Activated CD4-positive, alpha-beta T cell treated with anti-CD3 and anti-CD28 coated beads, Interleukin-2, amount 50 U/mL, for 1 hour (primary cell): ENCODE results near the gene RIPK3.
A peak's percentile ranks its signal among the peaks of the same experiment; 100 is the strongest.
"Not testable (repeated sequence)": the region's sequence is repeated elsewhere in the genome, so short reads cannot be mapped to it uniquely, and the experiment has no call there.

Experiments used
- DNase-seq: peaks from one replicate; pipeline ENCODE4 v3.0.0-alpha.2; 2020

Gene RIPK3

GRCh38 chr14:24368562-24369252 lies 28.9 kb upstream of the RIPK3 start:
- no peak for DNase-seq

GRCh38 chr14:24368212-24368561 lies 28.4 kb upstream of the RIPK3 start:
- DNase-seq, result no peak

- DNase-seq, result no peak
Observed at GRCh38 chr14:24367514-24368211, 27.9 kb upstream of the RIPK3 start, which contains the start of gene NFATC4. Gene NFATC4, plus strand, starts transcription at chr14:24368184. Its CDS starts 157 bp downstream, at chr14:24368341.

GRCh38 chr14:24366721-24367513 lies 27.1 kb upstream of the RIPK3 start:
- no peak for DNase-seq

- no peak for DNase-seq
Observed at GRCh38 chr14:24366413-24366720, 26.6 kb upstream of the RIPK3 start.

GRCh38 chr14:24365600-24366412 lies 26.0 kb upstream of the RIPK3 start:
- DNase-seq, result peak; percentile 49

- DNase-seq, result no peak
Observed at GRCh38 chr14:24364841-24365240, 25.1 kb upstream of the RIPK3 start.

GRCh38 chr14:24363401-24363800 lies 23.6 kb upstream of the RIPK3 start:
- no peak for DNase-seq

GRCh38 chr14:24362241-24362960 lies 22.6 kb upstream of the RIPK3 start:
- DNase-seq, result no peak

- DNase-seq, result no peak
Observed at GRCh38 chr14:24361326-24361725, 21.5 kb upstream of the RIPK3 start.

- no peak for DNase-seq
Observed at GRCh38 chr14:24360281-24360680, 20.5 kb upstream of the RIPK3 start.

GRCh38 chr14:24356208-24356607 lies 16.4 kb upstream of the RIPK3 start:
- DNase-seq, result no peak

- DNase-seq, result no peak
Observed at GRCh38 chr14:24355009-24355408, 15.2 kb upstream of the RIPK3 start.

GRCh38 chr14:24354482-24354825 lies 14.7 kb upstream of the RIPK3 start:
- not testable (repeated sequence) for DNase-seq

GRCh38 chr14:24353559-24354481 lies 14.0 kb upstream of the RIPK3 start:
- DNase-seq, result no peak

- no peak for DNase-seq
Observed at GRCh38 chr14:24351517-24351916, 11.7 kb upstream of the RIPK3 start.

- DNase-seq, result no peak
Observed at GRCh38 chr14:24349742-24350141, 10.0 kb upstream of the RIPK3 start.

GRCh38 chr14:24348186-24348585 lies 8.4 kb upstream of the RIPK3 start:
- no peak for DNase-seq

- no peak for DNase-seq
Observed at GRCh38 chr14:24347134-24347533, 7.3 kb upstream of the RIPK3 start.

- no peak for DNase-seq
Observed at GRCh38 chr14:24343795-24344660, 4.2 kb upstream of the RIPK3 start.
